Mesodermal cell (in vitro differentiated cells): ENCODE measurements around the gene TTLL7.
A peak's percentile ranks its signal among the peaks of the same experiment; 100 is the strongest.

Source experiments
- H3K27ac ChIP-seq: 2 replicates; pipeline ENCODE4 v1.7.0; 2013; ENCODE audit warnings: mild to moderate bottlenecking, low read depth, low read length, moderate library complexity; ENCODE audit not compliant: severe bottlenecking
- H3K36me3 ChIP-seq: 2 replicates; pipeline ENCODE4 v1.7.1; 2013; ENCODE audit warnings: mild to moderate bottlenecking, low read length, moderate library complexity; ENCODE audit not compliant: control insufficient read depth, insufficient read depth
- H3K4me1 ChIP-seq: one replicate; pipeline ENCODE4 v1.7.1; 2013; ENCODE audit warnings: mild to moderate bottlenecking, low read length; ENCODE audit not compliant: insufficient read depth, control insufficient read depth, poor library complexity, severe bottlenecking
- H3K4me3 ChIP-seq: 2 replicates; pipeline ENCODE4 v1.7.0; 2013; ENCODE audit warnings: low read length, control low read depth, mild to moderate bottlenecking; ENCODE audit not compliant: insufficient read depth, poor library complexity, severe bottlenecking; ENCODE audit errors: extremely low read depth
- H3K9me3 ChIP-seq: 2 replicates; pipeline ENCODE4 v1.7.1; 2013; ENCODE audit warnings: mild to moderate bottlenecking, low read length, moderate library complexity; ENCODE audit not compliant: control insufficient read depth
- WGBS, 2 experiments: methylation state at CpG; one replicate each; pipeline ENCODE4 v1.1.5; 2013; ENCODE audit warnings: missing lambda C conversion rate in 2 of 2; ENCODE audit not compliant: insufficient coverage in 2 of 2; 5-methylcytosine and 5-hydroxymethylcytosine counted together

TTLL7 gene

GRCh38 chr1:84013708-84014107 is 14.8 kb upstream of the TTLL7 start:
- no peak overlapping the region for H3K4me3 ChIP-seq
- H3K9me3 ChIP-seq: no peaks in the 10 kb centered on the region
- 17 to 82% methylated on average over 1 to 3 of the region's 3 CpGs for WGBS, 2 experiments
- no peaks in the 10 kb centered on the region for H3K4me1 ChIP-seq
- H3K36me3 ChIP-seq: no peaks in the 10 kb centered on the region
- no peak overlapping the region for H3K27ac ChIP-seq

DNA sequence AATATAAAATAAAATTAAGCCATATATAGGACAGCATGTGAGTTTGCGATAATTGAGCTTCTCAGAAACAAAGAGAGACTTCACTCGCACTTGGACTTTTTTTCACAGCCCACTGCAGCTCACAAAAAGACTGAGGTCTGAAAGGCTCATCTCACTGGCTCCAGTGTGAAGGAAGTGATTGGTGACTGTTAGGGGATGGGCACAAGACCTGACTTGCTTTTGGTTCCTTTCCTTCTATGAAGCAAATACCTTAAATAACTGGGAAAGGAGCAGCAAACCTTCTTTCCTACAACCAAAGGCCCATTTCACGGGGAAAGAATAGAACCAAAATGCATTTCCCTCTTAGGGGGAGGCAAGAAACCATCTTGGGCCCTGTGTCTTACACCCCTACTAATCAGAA is 13.1 kb upstream of the TTLL7 start:
- 60% methylated on average over 1 of the region's 3 CpGs; no CpG with 5 or more reads in 1 of the 2 experiments for WGBS, 2 experiments
- no peak overlapping the region for H3K27ac ChIP-seq
- H3K36me3 ChIP-seq: no peaks in the 10 kb centered on the region
- H3K9me3 ChIP-seq: no peaks in the 10 kb centered on the region
- H3K4me1 ChIP-seq: no peaks in the 10 kb centered on the region
- no peak overlapping the region for H3K4me3 ChIP-seq

- Histone ChIP-seq H3K9me3 (no peaks in the 10 kb centered on the region), H3K4me1 (no peaks in the 10 kb centered on the region), H3K4me3 (no peak overlapping the region), H3K36me3 (no peaks in the 10 kb centered on the region), H3K27ac (no peak overlapping the region)
- WGBS, 2 experiments: 63 to 100% methylated on average over 1 of the region's 1 CpG
Measured at GRCh38 chr1:84010136-84010535, 11.2 kb upstream of the TTLL7 start.

GRCh38 chr1:84008631-84009030 is 9.7 kb upstream of the TTLL7 start:
- Histone ChIP-seq H3K27ac (no peak overlapping the region), H3K4me1 (no peaks in the 10 kb centered on the region), H3K36me3 (no peaks in the 10 kb centered on the region), H3K9me3 (no peaks in the 10 kb centered on the region), H3K4me3 (no peak overlapping the region)
- 97 to 100% methylated on average over 2 to 4 of the region's 5 CpGs for WGBS, 2 experiments

- Histone ChIP-seq H3K36me3 (no peaks in the 10 kb centered on the region), H3K9me3 (no peaks in the 10 kb centered on the region), H3K4me1 (no peaks in the 10 kb centered on the region), H3K4me3 (no peak overlapping the region), H3K27ac (no peak overlapping the region)
- 81 to 82% methylated on average over 2 to 3 of the region's 6 CpGs for WGBS, 2 experiments
Measured at GRCh38 chr1:84006591-84006990, 7.7 kb upstream of the TTLL7 start.

DNA sequence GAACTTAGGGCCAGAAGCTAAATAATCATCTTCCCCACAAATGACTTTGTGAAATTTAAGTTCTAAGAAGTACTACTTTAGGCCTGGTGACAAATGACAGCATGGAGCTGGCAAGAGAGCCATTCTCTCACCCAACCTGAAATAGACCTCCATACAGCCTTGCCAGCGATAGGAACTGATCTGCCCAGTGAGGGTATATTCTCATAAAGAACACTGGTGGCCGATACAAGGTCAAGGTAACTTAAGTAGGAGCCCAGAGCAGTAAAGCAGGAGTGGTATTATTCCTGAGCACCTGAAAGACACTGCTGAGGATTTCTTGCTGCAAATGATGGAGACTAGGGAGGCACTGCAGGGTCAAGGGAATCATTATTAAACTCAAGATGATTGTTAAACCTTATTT is 2.6 kb upstream of the TTLL7 start:
- WGBS, 2 experiments: 88 to 90% methylated on average over 1 of the region's 2 CpGs
- H3K4me1 ChIP-seq: no peaks in the 10 kb centered on the region
- H3K36me3 ChIP-seq: no peaks in the 10 kb centered on the region
- H3K9me3 ChIP-seq: no peaks in the 10 kb centered on the region
- H3K4me3 ChIP-seq: no peak overlapping the region
- no peak overlapping the region for H3K27ac ChIP-seq

GRCh38 chr1:84000954-84001495 is 2.1 kb upstream of the TTLL7 start:
- Histone ChIP-seq H3K4me1 (no peaks in the 10 kb centered on the region), H3K27ac (no peak overlapping the region), H3K9me3 (no peaks in the 10 kb centered on the region), H3K4me3 (no peak overlapping the region), H3K36me3 (no peaks in the 10 kb centered on the region)
- 83 to 89% methylated on average over 3 to 4 of the region's 4 CpGs for WGBS, 2 experiments

DNA sequence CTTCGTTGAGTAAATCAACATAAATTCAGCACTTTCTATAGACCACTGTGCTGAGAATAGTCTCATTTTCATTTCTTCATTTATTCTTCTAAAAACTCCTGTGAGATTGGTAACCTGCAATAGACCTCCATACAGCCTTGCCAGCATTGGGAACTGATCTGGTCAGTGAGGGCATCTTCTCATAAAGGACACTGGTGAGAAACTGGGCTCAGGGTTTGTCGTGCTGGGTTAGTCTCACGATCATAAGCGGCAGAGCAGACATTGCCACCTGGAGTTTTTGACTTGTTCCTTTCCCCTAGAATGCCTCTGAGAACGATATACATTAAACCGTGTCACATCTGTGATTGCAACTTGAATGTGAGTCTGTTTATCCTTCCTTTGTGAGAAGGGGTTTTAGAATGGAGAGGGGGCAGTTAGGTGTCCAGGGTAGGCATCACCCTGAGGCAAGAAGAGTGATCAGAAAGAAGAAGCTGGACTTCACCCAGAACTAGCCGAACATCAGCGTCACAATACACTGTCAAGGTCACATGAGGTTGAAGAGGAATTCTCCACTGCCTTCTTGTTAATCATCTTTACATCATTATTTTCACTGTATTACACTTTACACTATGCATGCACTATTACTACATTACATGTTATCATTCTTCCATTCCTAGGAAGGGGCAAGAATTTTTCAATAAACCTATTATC is 1.4 kb upstream of the TTLL7 start:
- H3K36me3 ChIP-seq: no peaks in the 10 kb centered on the region
- H3K4me3 ChIP-seq: no peak overlapping the region
- H3K4me1 ChIP-seq: no peaks in the 10 kb centered on the region
- WGBS, 2 experiments: 79 to 95% methylated on average over 8 of the region's 8 CpGs
- H3K9me3 ChIP-seq: no peaks in the 10 kb centered on the region
- no peak overlapping the region for H3K27ac ChIP-seq

DNA sequence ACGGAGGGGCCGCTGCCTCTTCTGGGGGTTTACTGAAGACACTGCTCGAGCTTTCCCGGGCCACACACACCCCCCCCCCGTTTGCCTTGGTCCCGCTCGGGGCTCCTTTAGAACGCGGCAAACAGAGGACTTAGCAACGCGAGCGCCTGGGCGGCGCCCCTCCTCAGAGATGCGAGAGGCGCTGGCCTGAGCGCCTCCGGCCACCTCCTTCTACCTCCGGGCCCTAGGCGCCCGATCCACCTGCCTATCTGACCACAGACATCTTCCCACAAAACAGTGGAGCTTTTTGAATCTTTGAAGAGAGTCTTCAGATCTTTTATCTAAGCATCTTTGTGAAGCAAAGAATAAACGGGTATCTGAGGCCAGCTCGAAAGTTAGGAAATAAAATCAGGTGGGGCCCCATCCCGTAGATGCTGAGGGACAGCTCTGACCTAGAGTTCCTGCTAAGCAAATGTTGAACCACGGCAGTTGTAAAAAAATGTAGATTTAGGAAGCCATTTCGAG is 436 bp upstream of the TTLL7 start:
- 6 to 17% methylated on average over 5 to 17 of the region's 26 CpGs for WGBS, 2 experiments
- Histone ChIP-seq H3K36me3 (no peaks in the 10 kb centered on the region), H3K9me3 (no peaks in the 10 kb centered on the region), H3K4me1 (no peaks in the 10 kb centered on the region), H3K4me3 (peak overlapping the region; percentile 65), H3K27ac (peak overlapping the region; percentile 80)

GRCh38 chr1:83998205-83998497 is 781 bp downstream of the TTLL7 start:
- Histone ChIP-seq H3K27ac (no peak overlapping the region), H3K4me3 (peak overlapping the region; percentile 65), H3K9me3 (no peaks in the 10 kb centered on the region), H3K4me1 (no peaks in the 10 kb centered on the region), H3K36me3 (no peaks in the 10 kb centered on the region)
- WGBS, 2 experiments: 8 to 12% methylated on average over 2 to 3 of the region's 4 CpGs

DNA sequence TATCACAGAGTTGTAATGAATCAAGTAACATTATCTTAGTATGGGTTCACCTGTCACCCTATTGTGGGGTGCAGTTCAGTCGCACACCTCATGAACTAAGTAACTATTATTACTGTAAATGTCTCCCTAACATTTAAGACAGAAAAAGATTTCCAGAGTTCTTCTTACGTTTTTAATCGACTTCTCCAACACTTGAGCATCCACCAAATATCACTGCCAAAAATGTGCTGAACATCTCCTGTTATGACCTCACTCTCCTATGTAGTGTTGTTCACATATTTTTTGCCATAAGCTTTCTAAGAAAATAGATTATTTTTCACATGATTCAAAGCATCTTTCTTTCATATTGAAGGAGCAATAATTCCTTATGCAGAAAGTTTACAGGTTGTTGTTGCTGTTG is 1.3 kb downstream of the TTLL7 start:
- Histone ChIP-seq H3K4me3 (no peak overlapping the region), H3K4me1 (no peaks in the 10 kb centered on the region)

More for the DNA sequence above, 1.3 kb downstream of the TTLL7 start:
- H3K36me3 ChIP-seq: no peaks in the 10 kb centered on the region
- H3K27ac ChIP-seq: no peak overlapping the region
- WGBS, 2 experiments: 100% methylated on average over 2 of the region's 3 CpGs
- no peaks in the 10 kb centered on the region for H3K9me3 ChIP-seq
